Inferior parietal cortex (tissue), 1 donor: ENCODE measurements around the gene CHST12.
"Not testable (repeated sequence)": the region's sequence is repeated elsewhere in the genome, so short reads cannot be mapped to it uniquely, and the experiment has no call there.

Source experiments
- DNase-seq: peaks from one replicate; pipeline ENCODE4 v3.0.0-alpha.2; 2016; ENCODE audit errors: extremely low spot score

The CHST12 gene

GRCh38 chr7:2403014-2403717 is at the start of gene CHST12:
Gene CHST12, plus strand, starts transcription at chr7:2403611. Its CDS starts 29,029 bp downstream, at chr7:2432640.
- DNase-seq, result peak; percentile 90

DNA sequence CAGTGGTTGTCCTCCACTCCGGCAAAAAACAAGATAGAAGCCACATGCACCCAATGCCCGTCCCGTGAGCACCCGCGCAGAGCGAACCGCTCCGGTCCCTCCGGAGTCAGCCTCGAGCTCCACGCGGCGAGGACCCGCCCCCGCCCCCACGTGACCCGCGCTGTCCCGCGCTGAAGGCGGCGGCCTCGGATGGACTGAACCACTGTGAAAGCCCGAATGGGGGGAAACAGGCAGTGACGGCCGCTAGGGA is 49.5 kb upstream of the CHST12 start:
- DNase-seq, result no peak

DNA sequence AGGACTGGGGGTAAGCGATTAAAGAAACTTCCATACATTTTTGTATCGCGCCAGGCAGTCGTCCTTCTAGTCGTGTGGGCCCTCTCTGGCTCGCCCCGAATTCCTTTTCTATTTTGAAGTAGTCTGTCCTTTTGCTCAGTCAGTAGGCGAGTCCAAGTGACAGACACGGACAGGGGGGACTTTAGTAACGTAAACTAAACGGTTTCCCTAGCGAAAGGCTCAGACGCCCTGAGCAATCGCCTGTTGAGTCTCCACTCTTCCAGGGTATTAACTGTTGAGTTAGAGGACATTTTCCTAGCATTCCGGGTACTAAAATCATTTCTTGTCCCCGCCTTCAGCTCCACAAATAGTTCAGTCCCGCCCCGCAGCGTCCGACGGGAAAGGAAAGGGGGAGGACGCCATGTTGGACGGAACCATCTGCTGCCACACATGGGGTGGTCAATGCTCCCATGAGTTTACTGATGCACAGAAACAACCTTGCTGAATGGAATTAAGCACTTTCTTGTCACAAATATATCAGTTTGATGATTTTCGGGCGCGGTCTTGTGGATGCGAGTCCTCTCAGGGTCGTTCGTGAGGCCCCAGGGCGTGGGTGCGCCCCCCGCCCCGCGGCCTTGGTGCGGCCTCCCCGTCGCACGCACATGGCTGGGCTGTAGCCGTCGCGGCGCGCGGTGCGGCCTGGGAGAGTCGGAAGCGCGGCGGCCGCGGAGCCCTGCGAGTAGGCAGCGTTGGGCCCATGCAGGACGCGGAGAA is 49.0 kb upstream of the CHST12 start, which contains the start of gene EIF3B:
EIF3B (plus strand) TSS at position 642 of the 753 bp plus-strand sequence; CDS start at position 737, 95 bp downstream.
- peak; percentile 96 for DNase-seq

GRCh38 chr7:2354939-2355704 is 48.3 kb upstream of the CHST12 start:
- DNase-seq, result no peak

- DNase-seq, result no peak
Observed at GRCh38 chr7:2355705-2356008, 47.8 kb upstream of the CHST12 start.

GRCh38 chr7:2357165-2357564 is 46.2 kb upstream of the CHST12 start:
- no peak for DNase-seq

GRCh38 chr7:2357571-2357970 is 45.8 kb upstream of the CHST12 start:
- DNase-seq, result no peak

GRCh38 chr7:2358968-2359527 is 44.4 kb upstream of the CHST12 start:
- DNase-seq, result no peak

DNA sequence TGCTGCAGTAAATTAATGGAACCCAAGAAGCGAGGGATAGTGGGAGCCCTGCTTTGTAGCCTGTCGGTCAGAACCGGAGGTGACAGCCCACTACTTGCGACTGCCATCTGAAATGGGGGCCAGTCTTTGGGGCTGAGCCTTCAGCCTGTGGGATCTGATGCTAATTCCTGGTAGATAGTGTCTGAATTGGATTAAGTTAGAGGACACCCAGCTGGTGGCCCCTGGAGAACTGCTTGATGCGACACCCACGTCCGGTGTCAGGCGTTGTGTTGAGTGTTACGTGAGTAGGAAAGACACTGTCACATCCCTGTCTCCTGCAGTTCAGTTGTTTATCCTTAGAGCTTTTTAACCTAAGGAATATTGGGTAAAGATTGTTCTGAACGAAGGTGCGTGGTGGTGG is 43.8 kb upstream of the CHST12 start:
- no peak for DNase-seq

- no peak for DNase-seq
Observed at GRCh38 chr7:2360796-2361195, 42.6 kb upstream of the CHST12 start.

- no peak for DNase-seq
Observed at GRCh38 chr7:2362385-2363088, 40.9 kb upstream of the CHST12 start.

DNA sequence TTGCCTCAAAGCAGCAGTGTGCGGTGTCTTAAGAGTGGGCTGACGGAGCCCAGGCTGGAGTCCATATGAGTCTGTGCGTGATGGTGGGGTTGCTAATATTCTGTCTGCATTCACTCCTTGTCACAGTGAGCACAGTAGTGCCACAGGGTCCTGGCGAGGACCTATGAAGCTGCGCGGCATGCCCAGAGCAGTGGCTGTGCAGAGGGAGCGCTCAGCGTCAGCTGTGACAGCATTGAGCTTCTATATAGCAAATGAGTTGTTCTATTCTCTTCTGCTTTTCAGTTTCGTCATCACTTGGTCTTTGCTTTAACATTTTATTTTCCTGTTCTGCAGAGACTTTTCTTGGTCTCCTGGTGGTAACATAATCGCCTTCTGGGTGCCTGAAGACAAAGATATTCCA is 34.3 kb upstream of the CHST12 start:
- DNase-seq, result no peak

DNA sequence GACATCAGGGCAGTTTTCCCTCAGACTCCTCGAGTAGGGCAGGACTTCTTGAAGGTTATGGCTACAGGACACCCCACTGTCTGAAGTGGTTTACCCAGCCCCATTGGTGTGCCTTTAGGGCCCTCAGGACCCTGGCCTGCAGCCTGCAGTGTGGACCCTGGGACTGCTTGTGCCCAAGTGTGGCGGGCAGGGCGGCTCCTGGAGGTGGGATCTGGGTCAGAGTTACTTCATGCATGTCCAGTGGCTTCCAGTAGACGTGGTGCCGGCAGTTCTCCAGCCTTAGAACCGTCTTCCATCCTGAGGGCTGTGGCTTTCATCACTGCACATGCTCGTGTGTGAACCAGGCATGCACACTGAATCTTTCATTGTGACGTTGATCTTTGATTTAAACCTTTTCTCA is 32.1 kb upstream of the CHST12 start:
- no peak for DNase-seq

- DNase-seq, result no peak
Observed at GRCh38 chr7:2372724-2373123, 30.7 kb upstream of the CHST12 start.

- no peak for DNase-seq
Observed at GRCh38 chr7:2373124-2373556, 30.3 kb upstream of the CHST12 start.

DNA sequence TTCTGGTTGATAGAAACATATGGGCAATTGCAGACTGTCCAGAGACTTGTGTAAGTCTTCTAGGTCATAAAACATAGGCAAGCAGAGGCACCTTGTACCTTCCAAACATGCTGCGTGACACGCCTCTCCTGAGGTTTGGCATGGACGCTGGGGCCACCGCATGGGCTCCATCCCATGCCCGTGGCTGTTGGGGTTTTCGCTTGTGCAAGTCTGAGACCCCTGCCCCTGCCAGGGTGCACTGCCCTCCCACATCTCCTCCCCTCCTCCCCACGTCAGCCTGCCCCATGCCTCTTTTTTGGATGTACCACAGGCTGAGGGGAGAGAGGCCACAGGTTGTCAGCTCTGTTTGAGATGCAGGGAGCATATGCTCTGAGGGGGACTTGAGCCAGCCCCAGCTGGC is 29.8 kb upstream of the CHST12 start:
- DNase-seq, result no peak

GRCh38 chr7:2374401-2374800 is 29.0 kb upstream of the CHST12 start:
- DNase-seq, result no peak

DNA sequence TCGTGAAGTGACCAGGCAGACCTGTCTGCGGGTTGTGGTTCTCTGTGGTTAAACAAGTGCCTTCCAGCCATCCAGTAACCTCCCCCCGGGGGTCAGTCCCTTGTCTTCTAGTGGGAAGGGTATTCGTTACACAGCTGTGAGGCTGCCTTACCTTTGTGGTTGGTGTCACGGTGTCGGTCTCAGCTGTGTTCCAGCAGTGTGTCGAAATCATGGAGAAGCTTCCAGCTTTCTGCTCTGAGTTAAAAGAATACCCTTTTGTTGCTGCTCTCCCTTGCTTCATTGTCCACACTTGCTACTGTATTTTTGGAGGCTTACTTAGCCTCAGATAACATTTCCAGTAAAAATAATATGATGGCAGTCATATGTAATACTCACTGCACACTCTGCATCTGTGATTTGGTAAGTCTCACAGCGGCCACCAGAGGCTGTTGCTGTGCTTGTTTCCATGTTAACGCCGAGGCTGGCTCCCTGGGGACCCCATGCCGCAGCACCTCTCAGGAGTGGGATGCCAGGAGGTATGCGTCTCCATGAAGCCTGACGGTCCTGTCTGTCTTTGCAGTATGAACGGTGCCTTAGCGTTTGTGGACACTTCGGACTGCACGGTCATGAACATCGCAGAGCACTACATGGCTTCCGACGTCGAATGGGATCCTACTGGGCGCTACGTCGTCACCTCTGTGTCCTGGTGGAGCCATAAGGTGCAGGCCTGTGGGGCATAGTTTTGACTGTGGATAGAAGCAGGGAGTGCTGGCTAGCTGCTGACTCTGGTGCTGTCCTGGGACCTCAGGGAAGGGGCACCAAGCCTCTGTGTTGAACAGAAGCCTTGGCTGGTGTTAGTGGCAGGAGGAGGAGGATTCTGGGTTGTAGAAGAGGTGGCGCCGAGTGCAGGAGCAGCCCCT is 28.3 kb upstream of the CHST12 start:
- no peak for DNase-seq

GRCh38 chr7:2376351-2377154 is 26.9 kb upstream of the CHST12 start:
- DNase-seq, result no peak

GRCh38 chr7:2377492-2377891 is 25.9 kb upstream of the CHST12 start:
- DNase-seq, result not testable (repeated sequence)
